ENCODE data around the gene ZNF470.

ZNF470 gene
- total RNA-seq, result 11.7 to 16.5 (median 13.0) reads per million in 4 experiments

DNA sequence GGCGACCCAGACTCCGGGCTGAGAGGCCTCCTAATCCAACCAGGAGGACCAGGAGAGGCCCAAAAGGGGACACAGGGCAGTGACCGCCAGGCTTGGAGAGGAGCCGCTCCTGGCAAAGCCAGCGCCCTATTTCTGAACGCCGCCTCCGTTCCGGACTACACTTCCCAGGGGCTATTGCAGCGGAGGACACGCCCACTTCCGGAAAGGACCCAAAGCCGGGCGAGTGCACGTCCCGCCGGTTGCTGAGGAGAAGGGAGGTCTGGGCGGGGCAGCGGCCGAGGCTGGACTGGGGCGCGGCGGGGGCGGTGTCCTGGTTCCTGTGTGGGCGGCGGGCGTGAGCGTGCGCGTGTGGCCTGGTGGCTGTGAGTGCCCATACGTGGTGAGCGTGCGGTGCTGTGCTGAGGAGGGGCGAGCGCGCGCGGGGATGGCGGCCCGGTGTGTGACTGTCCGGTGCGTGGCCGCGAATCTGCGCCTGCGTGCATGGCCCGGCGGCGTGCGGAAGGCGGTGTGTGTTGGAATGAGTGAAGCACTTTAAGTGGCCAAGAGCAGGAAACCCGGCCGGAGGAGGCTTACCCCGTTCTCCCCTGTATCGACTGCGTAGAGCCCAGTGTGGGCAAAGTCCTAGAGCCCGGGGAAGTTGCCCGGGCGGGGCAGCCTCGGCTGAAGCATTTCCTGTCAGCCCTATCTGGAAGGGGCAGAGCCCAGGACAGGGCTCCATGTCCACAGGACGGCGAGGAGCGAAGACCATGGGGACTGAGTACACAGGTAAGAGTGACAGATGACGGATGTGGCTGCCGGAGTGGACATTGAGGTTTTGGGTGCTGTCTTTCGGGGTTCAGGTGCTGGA lies at the start of gene ZNF470:
Gene ZNF470 (plus strand): TSS at position 195 of the 847 bp plus-strand sequence. CDS start 2,844 bp downstream, outside the sequence.
- DNase-seq, result peak; percentile 74

DNA sequence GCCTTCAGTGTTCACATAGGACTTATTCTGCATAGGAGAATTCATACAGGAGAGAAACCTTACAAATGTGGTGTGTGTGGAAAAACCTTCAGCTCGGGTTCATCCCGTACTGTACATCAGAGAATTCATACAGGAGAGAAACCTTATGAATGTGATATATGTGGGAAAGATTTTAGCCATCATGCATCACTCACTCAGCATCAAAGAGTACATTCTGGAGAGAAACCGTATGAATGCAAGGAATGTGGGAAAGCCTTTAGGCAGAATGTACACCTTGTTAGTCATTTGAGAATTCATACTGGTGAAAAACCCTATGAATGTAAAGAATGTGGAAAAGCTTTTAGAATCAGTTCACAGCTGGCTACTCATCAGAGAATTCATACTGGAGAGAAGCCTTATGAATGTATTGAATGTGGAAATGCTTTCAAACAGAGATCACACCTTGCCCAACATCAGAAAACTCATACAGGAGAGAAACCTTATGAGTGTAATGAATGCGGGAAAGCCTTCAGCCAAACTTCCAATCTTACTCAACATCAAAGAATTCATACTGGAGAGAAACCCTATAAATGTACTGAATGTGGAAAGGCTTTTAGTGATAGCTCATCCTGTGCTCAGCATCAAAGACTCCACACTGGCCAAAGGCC lies 41.9 kb upstream of the ZNF470 start:
- no peak for DNase-seq

DNA sequence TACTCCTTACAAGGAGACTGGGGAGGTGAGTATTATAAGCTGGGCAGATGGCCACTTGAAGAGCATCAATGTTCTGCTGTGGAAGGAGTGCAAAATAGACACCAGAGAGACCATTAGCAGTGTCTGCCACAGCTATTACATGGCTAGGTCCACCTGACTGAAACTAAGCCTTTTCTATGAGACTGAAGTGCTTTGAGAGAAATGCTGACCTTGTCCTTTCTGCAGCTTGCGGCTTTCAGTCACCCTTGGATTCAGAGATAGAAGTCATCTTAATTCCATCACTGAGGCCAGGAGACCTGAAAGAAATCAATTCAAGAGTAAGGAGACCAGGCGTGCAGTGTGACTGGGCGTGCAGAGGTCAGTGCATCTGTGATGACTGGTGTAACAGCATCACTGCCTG lies 29.8 kb upstream of the ZNF470 start:
- DNase-seq, result no peak

DNA sequence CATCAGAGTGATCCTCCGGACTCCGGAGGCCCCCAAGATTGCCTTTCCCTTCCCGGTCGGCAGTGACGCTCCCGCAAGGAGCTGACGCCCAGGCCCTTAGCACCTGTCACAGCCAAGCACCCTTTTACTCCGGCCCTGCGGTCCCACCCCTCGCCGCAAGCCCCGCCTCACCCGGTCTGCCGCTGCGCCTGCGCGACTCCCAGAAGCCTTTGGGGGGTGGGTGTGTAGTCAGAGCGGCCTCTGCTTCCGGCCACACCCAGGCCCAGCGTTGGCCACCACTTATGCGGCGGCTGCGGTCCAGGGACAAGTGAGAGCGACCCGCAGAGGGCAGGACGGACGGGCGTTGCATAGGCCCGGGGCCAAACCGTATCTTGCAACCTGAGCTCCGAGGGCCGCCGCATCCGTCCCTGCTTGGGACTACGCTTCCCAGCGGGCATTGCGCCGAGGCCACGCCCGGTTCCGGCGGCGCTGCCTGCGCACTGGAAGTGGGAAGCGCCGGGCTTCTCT lies 29.0 kb upstream of the ZNF470 start:
- peak; percentile 78 for DNase-seq

DNA sequence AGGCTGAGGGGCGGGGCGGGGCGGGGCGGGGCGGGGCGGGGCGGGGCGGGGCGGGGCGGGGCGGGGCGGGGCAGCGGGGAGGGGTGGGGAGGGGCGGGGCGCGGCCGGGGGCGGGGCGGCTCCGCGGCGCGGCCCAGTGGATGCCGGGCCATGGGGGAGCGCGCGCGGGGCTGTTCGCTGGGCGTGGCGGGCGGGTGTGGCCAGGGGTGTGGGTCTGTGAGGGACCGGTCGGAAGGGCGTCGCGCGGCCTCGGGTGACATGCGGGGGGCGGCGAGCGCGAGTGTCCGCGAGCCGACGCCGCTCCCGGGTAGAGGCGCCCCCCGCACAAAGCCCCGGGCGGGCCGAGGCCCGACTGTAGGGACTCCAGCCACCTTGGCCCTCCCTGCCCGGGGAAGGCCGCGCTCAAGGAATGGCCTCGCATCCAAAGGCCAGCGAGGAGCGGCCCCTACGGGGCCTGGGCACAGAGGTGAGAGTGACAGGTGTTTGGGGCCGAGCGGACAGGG lies 28.5 kb upstream of the ZNF470 start, which contains the start of gene ZFP28:
Gene ZFP28 (plus strand): TSS at position 188 of the 503 bp plus-strand sequence. CDS start 71 bp downstream, at position 259.
- peak; percentile 72 for DNase-seq

DNA sequence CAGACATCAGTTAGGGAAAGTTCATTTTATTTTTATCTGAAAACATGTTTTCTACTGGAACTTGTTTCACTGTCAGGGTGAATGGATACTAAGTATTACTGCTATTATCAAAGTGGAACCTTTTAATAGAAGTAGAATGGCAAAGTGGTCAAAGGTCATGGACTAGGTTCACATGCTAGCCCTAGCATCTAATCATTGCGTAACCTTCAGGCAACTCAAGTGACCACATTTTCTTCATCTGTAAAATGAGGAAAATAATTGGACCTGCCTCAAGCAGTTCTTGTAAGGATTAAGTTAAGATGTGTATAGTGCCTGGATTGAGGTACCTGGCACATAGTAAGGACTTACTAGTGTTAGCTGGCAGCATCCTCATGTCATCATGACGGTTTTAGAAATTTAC lies 23.5 kb upstream of the ZNF470 start:
- DNase-seq, result no peak

DNA sequence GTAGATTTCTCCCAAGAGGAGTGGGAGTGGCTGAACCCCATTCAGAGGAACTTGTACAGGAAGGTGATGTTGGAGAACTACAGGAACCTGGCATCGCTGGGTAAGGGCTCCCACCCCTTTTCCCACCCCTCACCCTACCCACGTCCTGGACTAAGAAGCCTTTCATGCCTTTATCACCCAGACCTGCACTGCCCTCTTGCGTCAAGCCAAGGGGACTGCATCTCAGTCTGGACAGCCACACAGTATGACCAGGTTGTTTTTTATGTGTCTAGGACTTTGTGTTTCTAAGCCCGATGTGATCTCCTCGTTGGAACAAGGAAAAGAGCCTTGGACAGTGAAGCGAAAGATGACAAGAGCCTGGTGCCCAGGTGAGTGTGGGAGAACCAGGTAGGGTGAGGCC lies 19.7 kb upstream of the ZNF470 start:
- no peak for DNase-seq

DNA sequence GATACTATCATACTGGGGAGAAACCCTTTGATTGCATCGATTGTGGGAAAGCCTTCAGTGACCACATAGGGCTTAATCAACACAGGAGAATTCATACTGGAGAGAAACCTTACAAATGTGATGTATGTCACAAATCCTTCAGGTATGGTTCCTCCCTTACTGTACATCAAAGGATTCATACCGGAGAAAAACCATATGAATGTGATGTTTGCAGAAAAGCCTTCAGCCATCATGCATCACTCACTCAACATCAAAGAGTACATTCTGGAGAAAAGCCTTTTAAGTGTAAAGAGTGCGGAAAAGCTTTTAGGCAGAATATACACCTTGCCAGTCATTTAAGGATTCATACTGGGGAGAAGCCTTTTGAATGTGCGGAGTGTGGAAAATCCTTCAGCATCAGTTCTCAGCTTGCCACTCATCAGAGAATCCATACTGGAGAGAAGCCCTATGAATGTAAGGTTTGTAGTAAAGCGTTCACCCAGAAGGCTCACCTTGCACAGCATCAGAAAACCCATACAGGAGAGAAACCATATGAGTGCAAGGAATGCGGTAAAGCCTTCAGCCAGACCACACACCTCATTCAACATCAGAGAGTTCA lies 12.9 kb upstream of the ZNF470 start:
- no peak for DNase-seq

DNA sequence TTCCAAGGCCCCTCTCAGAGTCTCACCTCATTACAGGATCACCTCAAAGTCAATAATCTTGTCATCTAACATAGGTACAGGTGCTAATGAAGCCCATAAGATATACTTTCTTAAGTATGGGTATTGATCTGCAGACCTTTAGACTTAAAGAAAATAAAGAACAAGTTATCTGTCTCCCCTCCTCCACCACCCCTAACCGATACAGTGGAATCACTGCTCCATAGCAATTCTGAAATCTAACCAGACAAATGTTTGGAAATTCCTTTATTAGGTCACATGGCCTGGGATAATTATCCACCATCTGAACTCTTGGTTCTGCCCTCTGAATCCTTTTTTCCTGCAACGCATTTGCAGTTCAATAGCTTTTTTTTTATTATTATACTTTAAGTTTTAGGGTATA lies 4.5 kb upstream of the ZNF470 start:
- DNase-seq, result no peak

DNA sequence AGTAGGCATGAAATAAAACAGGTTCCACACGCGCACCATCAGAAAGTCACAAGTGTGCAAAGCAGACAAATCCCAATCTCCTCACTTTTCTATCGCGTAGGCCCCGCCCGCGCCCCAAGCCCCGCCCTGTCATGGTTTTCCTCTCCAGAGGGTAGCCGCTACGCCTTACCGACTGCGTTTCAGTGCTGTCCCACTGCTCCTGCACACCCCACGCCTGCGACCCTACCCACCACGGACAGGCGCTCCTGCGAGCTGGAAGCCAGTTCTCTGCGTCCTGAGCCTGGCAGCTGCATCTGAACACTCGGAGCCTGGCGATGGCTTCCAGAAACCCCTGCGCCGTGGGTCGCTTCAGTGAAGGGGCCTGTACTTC lies 379 bp upstream of the ZNF470 start:
- no peak for DNase-seq

DNA sequence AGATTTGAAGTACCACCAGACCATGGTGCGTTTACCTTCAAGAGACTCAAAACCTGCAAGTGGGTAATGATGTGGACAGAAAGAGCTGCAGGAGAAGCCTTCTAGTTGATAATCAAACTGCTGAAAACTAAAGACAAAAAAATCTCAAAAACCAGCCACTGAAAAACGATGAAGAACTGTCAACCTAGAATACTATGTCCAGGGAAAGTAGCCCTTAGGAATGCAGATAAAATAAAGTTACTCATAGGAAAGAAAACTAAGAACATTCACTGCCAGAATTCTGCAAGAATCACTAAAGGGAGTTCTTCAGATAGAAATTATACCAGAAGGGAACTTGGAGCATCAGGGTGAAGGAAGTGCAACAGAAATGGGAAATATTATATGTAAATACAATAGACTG lies 5.3 kb downstream of the ZNF470 start:
- no peak for DNase-seq

DNA sequence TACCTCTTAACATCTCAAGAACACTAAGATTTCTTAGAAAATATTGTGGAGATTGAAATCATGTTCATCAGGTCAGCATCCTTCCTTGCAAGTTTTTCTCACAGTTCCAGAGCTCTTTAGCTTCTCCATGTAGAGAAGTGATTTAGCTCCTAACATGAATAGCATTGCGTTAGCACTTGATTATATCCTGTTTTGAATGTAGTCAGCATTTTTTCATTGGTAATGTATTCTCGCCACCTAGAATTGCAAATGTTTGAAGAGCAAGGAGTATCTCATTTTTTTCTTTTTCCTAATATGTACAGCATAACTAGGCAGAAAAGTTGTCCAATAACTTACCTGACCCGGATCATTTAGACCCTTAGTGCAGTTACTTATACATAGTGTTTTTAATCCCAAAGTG lies 6.6 kb downstream of the ZNF470 start:
- no peak for DNase-seq

DNA sequence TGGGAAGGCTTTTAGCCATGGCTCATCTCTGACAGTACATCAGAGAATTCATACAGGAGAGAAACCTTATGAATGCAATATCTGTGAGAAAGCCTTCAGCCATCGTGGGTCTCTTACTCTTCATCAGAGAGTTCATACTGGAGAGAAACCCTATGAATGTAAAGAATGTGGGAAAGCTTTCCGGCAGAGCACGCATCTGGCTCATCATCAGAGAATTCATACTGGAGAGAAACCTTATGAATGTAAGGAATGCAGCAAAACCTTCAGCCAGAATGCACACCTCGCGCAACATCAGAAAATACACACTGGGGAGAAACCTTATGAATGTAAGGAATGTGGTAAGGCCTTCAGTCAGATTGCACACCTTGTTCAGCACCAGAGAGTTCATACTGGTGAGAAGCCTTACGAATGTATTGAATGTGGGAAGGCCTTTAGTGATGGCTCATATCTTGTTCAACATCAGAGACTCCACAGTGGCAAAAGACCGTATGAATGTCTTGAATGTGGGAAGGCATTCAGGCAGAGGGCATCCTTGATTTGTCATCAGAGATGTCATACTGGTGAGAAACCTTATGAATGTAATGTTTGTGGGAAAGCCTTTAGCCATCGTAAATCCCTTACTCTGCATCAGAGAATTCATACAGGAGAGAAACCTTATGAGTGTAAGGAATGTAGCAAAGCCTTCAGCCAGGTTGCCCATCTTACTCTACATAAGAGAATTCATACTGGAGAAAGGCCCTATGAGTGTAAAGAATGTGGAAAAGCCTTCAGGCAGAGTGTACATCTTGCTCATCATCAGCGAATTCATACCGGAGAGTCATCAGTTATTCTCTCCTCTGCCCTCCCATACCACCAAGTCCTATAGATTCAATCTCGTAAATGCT lies 10.7 kb downstream of the ZNF470 start:
- DNase-seq, result no peak

DNA sequence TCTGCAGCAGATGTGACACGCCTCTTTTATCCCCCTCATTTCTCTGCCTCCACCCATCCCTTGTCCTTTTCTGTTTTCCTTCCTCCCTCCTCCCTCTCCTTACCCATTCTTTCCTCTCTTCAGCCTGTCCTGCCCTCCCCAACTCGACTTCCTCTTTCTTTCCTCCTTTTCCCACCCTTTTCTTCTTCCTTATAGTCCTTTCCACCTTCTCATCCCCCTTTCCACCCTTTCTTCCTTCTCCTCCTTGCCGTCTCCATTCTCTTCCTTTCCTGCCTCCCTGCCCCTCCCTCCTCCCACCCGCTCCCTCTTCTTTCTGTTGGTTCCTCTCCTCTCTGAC lies 27.1 kb downstream of the ZNF470 start:
- no peak for DNase-seq

DNA sequence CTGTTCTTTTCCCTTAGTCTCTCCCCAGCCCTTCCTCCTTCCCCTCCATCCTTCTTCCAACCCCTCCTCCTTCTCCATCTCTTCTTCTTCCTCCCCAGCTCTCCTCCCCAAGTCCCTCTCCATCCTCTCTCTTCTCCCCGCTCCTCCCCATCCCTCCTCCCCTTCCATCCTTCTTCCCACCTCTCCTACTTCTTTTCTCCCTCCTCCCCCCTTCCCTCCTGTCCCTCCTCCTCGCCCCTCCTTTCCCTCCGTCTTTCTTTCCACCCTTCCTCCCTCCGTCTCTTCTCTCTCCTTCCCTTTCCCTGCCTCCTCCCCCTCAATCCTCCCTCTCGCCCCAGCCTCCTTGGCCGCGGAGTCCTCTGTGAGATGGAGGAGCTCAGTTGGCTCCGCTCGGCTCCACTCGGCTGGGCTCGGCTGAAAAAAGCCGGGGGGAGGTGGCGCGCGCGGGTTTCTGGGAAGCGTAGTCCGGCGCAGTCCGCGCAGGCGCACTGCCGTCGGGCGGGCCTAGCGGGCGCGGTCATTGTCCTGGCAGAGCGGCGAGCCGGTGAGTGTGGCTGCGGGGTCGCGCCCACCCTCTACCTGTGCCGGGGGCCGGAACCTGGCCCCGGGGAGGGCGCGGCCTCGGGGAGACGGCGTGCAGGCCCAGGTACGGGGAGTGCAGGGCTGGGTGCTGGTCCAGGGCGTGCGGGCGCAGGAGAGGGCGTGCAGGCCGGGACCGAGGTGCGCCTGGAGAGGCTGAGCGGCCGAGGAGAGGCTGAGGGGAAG lies 27.7 kb downstream of the ZNF470 start, which contains the start of gene ZNF71:
Gene ZNF71 (plus strand): TSS at position 520 of the 765 bp plus-strand sequence. CDS start 6,257 bp downstream, outside the sequence.
- peak; percentile 74 for DNase-seq

DNA sequence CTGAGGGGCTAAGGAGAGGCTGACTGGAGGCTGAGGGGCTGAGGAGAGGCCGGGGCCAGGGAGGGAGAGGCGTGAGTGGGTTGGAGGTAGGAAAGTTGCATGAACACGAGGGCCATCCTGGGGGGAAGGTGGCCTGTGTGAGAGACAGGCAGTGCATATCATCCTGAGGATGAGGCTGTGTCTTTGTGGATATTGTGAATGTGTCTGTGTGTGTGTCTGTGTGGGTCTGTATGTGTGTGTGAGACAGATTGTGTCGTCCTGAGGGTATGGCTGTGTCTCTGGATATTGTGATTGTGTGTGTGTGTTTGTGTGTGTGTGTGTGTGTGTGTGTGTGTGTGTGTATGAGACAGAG lies 28.3 kb downstream of the ZNF470 start:
- no peak for DNase-seq

DNA sequence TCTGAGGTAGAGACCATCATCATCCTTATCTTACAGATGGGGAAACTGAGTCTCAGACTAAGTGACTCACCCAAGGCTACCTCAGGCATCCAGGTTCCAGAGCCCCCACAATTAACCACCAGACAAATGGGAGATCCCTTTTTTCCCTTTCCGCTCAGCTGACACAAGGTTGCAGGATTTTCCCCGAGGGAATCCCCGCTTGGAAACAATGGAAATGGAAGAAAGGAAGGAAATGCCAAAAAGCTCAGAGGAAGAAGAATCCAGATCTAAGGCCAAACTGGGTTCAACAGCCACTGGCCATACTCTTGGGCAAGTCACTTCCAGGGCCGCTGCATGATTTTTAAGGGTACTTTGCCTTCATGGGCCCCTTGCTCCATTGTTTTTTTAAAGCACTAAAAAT lies 29.4 kb downstream of the ZNF470 start:
- DNase-seq, result no peak

DNA sequence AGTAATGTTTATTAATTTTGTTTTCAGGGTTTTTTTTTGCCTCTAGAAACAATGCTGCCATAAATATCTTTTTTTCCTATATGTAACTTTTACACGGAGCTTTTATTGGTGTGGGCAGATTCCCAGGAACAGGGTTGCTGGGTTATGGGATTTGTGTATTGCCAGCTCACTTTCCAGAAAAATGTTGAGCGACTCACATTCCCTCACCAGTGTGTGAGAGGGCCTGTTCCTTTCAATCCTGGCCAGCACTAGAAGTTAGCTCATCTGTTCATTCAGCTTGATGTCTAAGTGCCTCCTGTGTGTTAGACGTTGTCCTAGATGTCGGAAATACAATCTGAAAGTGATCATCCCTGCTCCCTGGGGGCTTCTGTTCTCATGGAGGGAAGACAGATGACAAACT lies 30.4 kb downstream of the ZNF470 start:
- no peak for DNase-seq

DNA sequence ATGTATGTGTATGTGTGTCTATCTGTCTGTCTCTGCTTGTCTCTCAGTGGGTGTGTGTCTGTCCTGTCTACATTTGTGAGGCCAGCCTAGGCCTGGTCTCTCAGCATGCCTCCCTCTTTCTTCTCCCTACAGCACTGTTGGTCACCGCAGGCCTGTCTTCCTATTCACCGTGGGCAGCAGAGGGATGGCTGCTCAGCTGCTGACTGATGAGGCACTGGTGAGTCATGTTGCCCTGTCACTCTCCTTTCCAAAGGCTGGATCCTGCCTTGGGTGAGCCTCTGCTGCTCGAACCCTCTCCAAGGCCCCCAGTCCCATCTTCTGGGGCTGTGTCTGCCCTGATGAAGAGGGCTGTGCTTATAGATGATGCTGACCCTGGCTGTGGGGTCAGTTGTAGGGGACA lies 34.1 kb downstream of the ZNF470 start:
- DNase-seq, result no peak

DNA sequence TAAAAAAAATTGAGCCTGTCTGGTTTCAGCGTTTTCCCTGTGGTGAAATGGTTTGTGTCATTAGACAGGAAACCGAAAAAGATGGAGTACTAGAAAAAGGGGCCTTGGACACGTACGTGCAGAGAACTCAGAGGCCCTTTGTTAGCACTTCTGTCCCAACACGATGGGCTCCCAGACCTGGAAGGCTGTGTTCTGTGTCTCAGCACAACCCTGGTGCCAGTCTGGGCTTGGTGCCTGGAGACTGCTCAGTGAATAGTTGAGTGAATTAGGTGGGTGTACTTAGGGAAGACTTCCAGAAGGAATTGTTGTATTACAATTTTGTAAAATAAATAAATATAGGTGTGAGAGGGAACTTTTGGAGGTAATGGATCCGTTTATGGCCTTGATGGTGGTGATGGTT lies 36.6 kb downstream of the ZNF470 start:
- no peak for DNase-seq

DNA sequence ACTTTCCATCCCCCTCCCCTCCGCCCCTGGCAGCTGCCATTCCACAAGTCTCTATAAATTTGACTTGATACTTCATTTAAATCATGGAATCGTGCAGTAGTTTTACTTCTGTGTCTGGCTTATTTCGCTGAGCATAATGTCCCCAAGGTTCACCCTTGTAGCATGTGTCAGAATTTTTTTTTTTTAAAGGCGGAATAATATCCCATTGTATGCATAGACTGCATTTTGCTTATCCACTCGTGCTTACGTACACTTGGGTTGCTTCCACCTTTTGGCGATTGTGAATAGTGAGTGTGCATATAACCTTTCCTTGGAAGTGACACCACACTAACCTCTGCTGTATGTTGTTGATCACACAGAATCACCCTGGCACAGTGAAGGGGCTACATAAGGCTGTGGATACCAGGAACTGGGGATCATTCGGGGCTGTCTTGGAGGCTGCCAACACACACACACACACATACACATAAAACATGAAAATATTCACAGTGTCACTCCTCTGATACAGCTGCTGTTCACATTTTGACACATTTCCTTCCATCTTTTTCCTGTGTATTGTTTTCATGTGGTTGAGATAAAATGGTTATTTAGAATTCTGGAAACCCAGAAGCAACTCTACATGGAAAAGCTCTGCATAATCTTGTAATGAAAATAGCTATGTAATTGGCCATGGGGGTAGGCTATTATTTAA lies 41.2 kb downstream of the ZNF470 start:
- DNase-seq, result no peak

Measured in effector CD8-positive, alpha-beta T cell (primary cell).